Ovary (tissue), 3 donors: ENCODE data around the gene AFAP1L2.
"Not testable (repeated sequence)": the region's sequence is repeated elsewhere in the genome, so short reads cannot be mapped to it uniquely, and the experiment has no call there.

Experiments
- CTCF ChIP-seq, 3 donors: fragments of 450-650 bp in 2 of 3; fragments of 200-600 bp in 1 of 3; IDR thresholded peaks; one replicate each; pipeline versions ENCODE4 v1.5.1 to v1.8.0; 2016 to 2022; ENCODE audit warnings: antibody characterized with exemption in 3 of 3, mild to moderate bottlenecking in 1 of 3
- POLR2A ChIP-seq: fragments of 450-650 bp; IDR thresholded peaks from one replicate; pipeline ENCODE4 v1.6.1; 2017; ENCODE audit warnings: antibody characterized with exemption, mild to moderate bottlenecking, moderate library complexity
- donor health status: DM: no; HTN: no; CAD: no.

- not testable (repeated sequence) for TF ChIP-seq POLR2A; CTCF (IDR thresholded peaks at IDR 0.05)
Observed at GRCh38 chr10:114333441-114333840, 70.9 kb downstream of the AFAP1L2 start.
